Lower lobe of right lung (tissue), 2 donors: ENCODE measurements around the gene BOD1L2. TPM values are rescaled to one million over a fixed set of nuclear protein-coding genes. Genes with fewer than 3 reads are reported as not detected.

Experiments
- ATAC-seq, 2 donors: fragments of 200-7000 bp; cut with Tn5 transposase; one replicate each; pipeline ENCODE4 v1.9.1; 2020 to 2022; ENCODE audit warnings: mild to moderate bottlenecking in 2 of 2, moderate library complexity in 2 of 2
- DNase-seq: peaks from one replicate; pipeline ENCODE4 v3.0.0-alpha.2; 2020
- H3K27ac ChIP-seq: fragments of 200-600 bp; one replicate; pipeline ENCODE4 v1.8.0; 2022
- H3K27me3 ChIP-seq: fragments of 200-600 bp; one replicate; pipeline ENCODE4 v1.8.0; 2022; ENCODE audit warnings: low read depth
- H3K36me3 ChIP-seq: fragments of 200-600 bp; one replicate; pipeline ENCODE4 v1.8.0; 2022; ENCODE audit warnings: mild to moderate bottlenecking
- H3K4me1 ChIP-seq: fragments of 200-600 bp; one replicate; pipeline ENCODE4 v1.8.0; 2022
- H3K4me3 ChIP-seq: fragments of 200-600 bp; one replicate; pipeline ENCODE4 v1.8.0; 2022; ENCODE audit warnings: mild to moderate bottlenecking
- H3K9me3 ChIP-seq: fragments of 200-600 bp; one replicate; pipeline ENCODE4 v1.8.0; 2022
- CTCF ChIP-seq: fragments of 200-600 bp; IDR thresholded peaks from one replicate; pipeline ENCODE4 v1.8.0; 2022; ENCODE audit warnings: antibody characterized with exemption, mild to moderate bottlenecking
- intact Hi-C: fragments of 100-400 bp; cut with DNase I; formaldehyde crosslinking; loops from one replicate; pipeline ENCODE4 v1.11.0; 2022
- total RNA-seq: library from RNA; stranded (reverse); fragmentation: NEBNext Ultra II Directional; extraction: Animal tissue kit (Norgen Biotek cat#: 25700); gene quantifications from one replicate; pipeline ENCODE4 v1.2.1, GENCODE V29; 2021
- donor health status: DM: no; HTN: yes; CAD: no; lungs with severe emphysema.

Gene BOD1L2
- total RNA-seq, 1 donor from 2014 or later: not detected

GRCh38 chr18:57141208-57142129 is 5.4 kb upstream of the BOD1L2 start:
- peak; percentile 70 to 77 for ATAC-seq
- Histone ChIP-seq H3K4me3 (no peak overlapping the region), H3K9me3 (no peaks in the 10 kb centered on the region), H3K27me3 (no peaks in the 10 kb centered on the region), H3K4me1 (no peaks in the 10 kb centered on the region), H3K27ac (no peak overlapping the region), H3K36me3 (no peaks in the 10 kb centered on the region)
- peak; percentile 56 for DNase-seq
- no peak for TF ChIP-seq CTCF
- intact Hi-C loops: no loop called here

- DNase-seq: no peak
- Histone ChIP-seq H3K9me3 (no peaks in the 10 kb centered on the region), H3K27me3 (no peaks in the 10 kb centered on the region), H3K27ac (no peak overlapping the region), H3K4me1 (no peaks in the 10 kb centered on the region), H3K36me3 (no peaks in the 10 kb centered on the region), H3K4me3 (no peak overlapping the region)
- intact Hi-C loops: no loop called here
- no peak for TF ChIP-seq CTCF
- no peak for ATAC-seq
Observed at GRCh38 chr18:57142324-57142723, 4.6 kb upstream of the BOD1L2 start.

- H3K9me3 ChIP-seq: no peaks in the 10 kb centered on the region
- ATAC-seq (no peak), DNase-seq (no peak)
- H3K27me3 ChIP-seq: no peaks in the 10 kb centered on the region
- no peak overlapping the region for H3K4me3 ChIP-seq
- H3K36me3 ChIP-seq: no peaks in the 10 kb centered on the region
- H3K4me1 ChIP-seq: no peaks in the 10 kb centered on the region
- TF ChIP-seq CTCF: no peak
- intact Hi-C loops: no loop called here
- no peak overlapping the region for H3K27ac ChIP-seq
Observed at GRCh38 chr18:57143265-57143664, 3.6 kb upstream of the BOD1L2 start.

- DNase-seq (no peak), ATAC-seq (no peak)
- Histone ChIP-seq H3K27ac (no peak overlapping the region), H3K27me3 (peaks cover 6% of the 10 kb centered on the region), H3K4me3 (no peak overlapping the region), H3K9me3 (no peaks in the 10 kb centered on the region), H3K4me1 (no peaks in the 10 kb centered on the region), H3K36me3 (no peaks in the 10 kb centered on the region)
- no peak for TF ChIP-seq CTCF
- intact Hi-C loops: no loop called here
Observed at GRCh38 chr18:57148263-57148662, 1.4 kb downstream of the BOD1L2 start.

- intact Hi-C loops: no loop called here
- Histone ChIP-seq H3K9me3 (no peaks in the 10 kb centered on the region), H3K27ac (no peak overlapping the region), H3K27me3 (peaks cover 6% of the 10 kb centered on the region), H3K4me1 (no peaks in the 10 kb centered on the region), H3K36me3 (no peaks in the 10 kb centered on the region), H3K4me3 (no peak overlapping the region)
- ATAC-seq (no peak), DNase-seq (no peak)
- TF ChIP-seq CTCF: no peak
Observed at GRCh38 chr18:57149051-57149450, 2.2 kb downstream of the BOD1L2 start.
